C4-2B (cell line): ENCODE measurements around the gene CFAP299.

Experiments
- H3K27ac ChIP-seq: fragments of 450-650 bp; 2 replicates; pipeline ENCODE4 v1.5.1; 2017
- CTCF ChIP-seq: fragments of 450-650 bp; conservative IDR thresholded peaks from 2 replicates; pipeline ENCODE4 v1.5.1; 2017; ENCODE audit warnings: mild to moderate bottlenecking
- ZFX ChIP-seq: fragments of 450-650 bp; IDR thresholded peaks from 2 replicates; pipeline ENCODE4 v1.6.1; 2017

The CFAP299 gene

DNA sequence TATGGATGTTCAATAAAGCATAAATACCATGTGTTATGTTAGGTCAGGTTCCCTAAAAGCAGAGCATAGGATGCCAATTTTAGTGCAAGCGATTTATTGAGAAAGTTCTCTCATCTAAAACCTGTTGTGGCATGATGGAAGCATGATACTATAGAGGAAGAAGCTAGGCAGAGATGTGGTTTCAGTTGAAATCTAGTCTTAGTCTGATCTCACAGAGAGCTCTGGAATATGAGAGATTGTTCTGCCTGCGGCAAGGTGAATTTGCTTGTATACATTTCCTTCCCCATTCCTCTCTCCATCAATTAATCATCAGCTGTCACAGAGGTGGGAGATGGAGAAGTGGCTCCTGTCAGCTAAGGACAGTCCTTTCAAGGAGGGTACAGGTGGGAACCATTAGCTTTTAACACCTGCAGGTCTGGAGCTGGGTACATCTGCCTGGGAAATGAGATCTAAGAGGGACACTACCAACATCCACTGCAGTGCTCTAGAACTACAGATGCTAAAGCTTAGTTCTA, 252.4 kb downstream of the CFAP299 start:
- TF ChIP-seq CTCF (no peak), ZFX (no peak)
- no peak overlapping the region for H3K27ac ChIP-seq

DNA sequence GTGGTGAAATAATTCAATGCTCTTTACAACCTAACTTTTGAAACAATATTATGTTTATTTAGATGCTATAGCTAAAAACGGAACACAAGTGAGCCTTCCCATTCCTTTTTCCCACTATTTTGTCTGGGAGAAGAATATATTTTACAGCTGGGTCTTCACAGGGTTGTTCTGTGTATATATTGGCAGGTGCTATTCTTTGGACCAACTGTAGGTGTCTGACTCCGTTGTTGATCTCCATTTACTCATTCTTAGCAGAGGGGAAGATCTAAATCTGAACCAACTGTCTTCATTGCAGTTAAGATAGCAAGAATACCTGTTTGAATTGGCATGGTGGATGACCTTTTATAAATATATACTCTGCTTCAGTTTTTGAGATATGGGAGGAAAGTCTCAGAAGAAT, 257.4 kb downstream of the CFAP299 start:
- TF ChIP-seq ZFX (no peak), CTCF (peak; percentile 33)
- H3K27ac ChIP-seq: no peak overlapping the region

DNA sequence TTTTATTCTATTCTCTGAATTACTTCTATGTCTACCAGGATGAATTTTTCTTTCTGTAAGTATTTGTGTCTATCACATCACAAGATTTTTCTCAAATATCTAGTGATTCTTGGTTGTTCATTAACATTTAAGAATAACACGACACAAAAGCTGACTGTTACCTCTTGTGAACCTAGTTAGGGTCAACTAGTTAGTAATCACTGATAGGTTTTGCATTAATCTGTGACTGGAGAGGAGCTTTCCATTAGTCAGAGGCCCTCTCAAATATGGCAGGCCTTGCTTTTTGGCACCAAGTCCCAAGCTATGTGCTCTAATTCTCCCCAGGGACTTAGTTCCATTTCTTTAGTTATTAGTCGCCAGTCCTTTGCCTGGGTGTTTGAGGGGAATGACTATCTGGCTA, 259.2 kb downstream of the CFAP299 start:
- TF ChIP-seq CTCF: no peak
- TF ChIP-seq ZFX: no peak
- H3K27ac ChIP-seq: no peak overlapping the region

DNA sequence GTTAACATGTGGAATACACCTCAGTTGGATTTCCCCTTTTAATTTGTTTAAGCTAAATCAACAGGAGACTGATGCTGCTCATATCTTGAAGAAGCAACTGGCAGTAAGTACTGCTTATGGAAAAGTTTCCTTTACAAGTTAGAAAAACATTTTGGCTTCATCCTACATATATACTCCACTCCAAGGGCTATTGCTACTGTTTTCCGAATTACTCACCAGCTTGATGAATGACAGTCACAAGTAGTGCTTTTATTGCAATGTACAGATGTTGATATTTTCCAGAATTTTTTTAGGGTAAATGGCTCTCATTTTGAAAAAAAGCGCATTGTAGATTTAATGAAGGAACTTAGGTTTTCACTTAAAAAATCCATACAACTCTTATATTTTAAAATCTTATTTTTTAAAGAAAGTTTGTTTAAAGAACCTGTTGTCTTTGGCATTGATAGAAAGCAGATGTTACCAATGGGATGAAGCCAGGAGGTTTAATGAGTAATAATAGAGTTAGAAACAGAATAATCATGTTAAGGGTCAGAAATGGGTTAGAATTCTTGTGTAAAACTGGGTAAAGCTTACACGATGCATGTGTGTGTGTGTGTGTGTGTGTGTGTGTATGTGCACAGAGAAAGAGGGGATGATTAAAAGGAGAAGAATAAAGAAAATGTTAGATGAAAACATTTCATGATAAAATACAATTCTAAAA, 272.9 kb downstream of the CFAP299 start:
- TF ChIP-seq ZFX (no peak), CTCF (no peak)

GRCh38 chr4:80610199-80610598, 274.7 kb downstream of the CFAP299 start:
- no peak overlapping the region for H3K27ac ChIP-seq
- TF ChIP-seq CTCF: no peak
- TF ChIP-seq ZFX: no peak

More for the DNA sequence above, 272.9 kb downstream of the CFAP299 start:
- H3K27ac ChIP-seq: no peak overlapping the region

DNA sequence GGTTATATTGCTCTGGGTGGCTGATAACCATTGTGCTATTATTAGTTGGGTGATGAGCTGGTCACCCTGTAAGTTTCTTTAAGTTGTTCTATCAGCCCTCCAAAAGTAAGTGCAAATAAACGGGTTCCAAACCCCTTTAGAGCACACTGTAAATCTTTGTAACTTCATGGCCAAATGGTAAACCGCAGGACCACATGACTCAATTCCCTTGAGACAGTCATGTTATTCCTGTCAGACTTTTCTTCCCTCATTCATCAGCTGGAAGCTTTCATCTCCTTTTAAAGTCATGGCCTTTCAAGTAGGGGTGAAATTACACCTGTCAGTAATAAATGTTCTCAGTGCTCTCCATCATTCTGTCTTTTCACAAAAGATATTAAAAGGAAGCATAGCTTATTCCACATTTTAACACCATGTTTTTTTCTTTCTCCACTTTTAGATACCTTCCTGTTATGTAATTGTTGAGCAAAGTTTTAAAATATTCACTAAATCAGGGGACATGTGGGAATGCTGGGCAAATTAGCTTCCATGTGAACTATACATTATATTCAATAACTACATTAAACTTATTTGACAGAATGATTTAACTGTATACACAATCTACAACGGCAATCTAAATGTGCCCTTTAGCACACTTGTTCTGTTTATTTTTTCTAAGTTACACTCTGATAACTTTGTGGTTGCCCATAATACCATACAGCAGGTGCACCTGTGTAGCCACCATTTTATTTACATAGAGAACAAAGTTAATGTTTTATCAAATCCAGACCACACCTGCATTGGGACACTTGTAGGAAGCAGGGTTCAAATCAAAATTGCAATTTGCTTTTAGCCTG, 275.5 kb downstream of the CFAP299 start:
- H3K27ac ChIP-seq: no peak overlapping the region
- TF ChIP-seq CTCF (no peak), ZFX (no peak)

- H3K27ac ChIP-seq: no peak overlapping the region
- TF ChIP-seq CTCF (no peak), ZFX (no peak)
Measured at GRCh38 chr4:80611678-80611979, 276.1 kb downstream of the CFAP299 start.
